GM19467 (cell line): ENCODE data around the gene HLA-DOA.
A peak's percentile ranks its signal among the peaks of the same experiment; 100 is the strongest.

Source experiments
- ATAC-seq: cut with Tn5 transposase; IDR thresholded peaks from one replicate; pipeline ENCODE4 v1.9.1; 2021; ENCODE audit warnings: mild to moderate bottlenecking, moderate library complexity; ENCODE audit not compliant: unreplicated experiment

HLA-DOA gene

DNA sequence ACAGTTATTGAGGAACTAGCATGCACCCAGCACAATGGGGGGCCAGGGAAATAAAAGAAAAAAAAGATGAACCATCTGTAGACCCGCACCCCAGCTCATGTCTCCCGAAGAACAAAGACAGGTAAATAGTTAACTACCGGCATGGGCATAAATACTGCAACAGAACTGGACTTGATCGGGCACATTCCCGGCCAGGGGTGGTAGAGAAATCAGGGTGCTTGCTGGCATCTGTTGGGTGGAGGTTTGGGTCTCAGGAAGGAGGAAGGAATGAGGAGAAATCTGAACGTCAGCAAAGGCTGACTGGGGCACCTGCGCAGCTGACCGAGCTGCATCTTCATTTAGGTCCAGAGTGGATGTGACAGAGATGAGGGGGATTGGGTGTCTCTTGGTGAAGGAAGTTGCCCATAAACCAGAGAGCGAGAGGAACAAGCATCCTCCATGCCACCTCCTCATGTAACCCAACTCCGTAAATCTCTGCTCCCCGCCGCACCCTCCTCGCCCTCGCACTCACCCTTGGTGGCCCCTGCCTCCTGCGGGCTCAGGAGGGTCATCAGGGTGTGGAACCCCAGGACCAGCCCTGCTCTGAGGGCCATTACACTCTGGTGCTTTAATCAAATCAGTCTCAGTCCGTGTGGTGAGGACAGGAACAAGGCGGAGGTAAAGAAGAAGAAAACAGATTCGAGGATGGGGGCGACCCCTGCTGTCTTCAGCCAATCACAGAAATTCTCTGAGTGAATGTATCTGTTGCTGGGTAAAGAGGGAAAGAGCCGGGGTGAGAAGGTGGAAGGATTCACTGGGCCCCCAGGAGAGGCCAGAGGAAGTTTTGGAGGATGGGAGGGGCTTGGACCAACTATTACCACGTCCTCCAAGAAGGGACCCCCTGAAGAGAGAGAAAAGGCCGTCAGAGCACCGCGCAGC lies at the start of gene HLA-DOA:
HLA-DOA (minus strand) TSS at position 648 of the 918 bp plus-strand sequence.
- peak; percentile 59 for ATAC-seq

DNA sequence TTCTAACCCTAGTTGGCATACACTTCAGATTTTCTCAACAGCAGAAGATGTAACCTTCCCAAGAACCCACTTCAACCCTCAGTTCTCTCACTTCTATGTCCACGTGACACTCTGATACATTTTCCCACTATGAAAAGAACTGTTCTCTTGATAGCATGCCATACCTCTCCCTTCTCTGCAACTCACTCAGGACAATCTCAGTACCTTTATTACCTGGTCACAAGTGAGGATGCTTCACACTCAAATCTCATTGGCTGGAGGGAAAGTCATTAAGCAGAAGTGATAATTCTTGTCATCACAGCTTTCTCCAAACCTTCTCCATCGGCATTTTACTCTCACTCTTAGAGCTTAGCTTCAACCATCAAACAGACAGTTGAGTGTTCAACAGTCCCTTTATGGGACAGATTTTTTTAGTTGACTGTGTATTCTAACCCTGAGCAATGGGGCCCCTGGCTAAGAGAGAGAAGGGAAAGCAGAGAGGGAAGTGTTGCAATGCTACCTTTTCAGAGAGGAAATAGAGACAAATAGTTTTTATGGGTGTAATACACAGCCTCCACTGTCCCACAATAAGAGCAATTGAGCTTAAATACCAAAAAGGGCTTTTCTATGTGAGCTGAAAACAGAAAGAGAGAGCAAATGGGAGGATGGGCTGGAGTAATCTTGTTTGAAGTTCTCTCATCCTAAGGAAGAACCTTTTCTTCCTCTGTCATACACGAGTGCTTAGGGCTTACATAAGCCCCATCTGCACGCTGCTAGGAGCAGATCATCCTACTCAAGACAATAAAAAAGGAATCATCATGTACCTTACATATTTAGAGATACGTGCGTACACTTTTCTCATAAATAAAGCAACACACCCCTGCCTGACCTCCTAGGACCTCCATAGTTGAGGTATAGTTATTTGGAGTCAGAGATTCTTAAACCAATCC lies 48.1 kb upstream of the HLA-DOA start:
- ATAC-seq = no peak

DNA sequence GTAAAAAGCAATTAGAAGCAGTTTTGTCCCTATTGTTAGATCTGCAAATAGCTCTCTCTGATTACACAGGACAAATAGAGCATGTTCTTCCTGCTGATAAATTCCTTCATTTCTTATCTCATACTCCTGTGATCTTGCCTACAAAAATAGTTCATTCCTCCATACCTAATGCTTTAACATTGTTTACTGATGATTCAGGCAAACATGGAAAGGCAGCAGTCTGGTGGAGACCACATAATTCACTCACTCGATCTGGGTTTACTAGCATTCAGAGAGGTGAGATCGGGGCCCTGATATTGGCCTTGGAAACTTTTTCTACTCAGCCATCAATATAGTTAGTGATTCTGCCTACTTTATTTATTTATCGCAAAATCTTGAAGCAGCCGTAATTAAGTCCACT lies 43.8 kb upstream of the HLA-DOA start:
- ATAC-seq = no peak

DNA sequence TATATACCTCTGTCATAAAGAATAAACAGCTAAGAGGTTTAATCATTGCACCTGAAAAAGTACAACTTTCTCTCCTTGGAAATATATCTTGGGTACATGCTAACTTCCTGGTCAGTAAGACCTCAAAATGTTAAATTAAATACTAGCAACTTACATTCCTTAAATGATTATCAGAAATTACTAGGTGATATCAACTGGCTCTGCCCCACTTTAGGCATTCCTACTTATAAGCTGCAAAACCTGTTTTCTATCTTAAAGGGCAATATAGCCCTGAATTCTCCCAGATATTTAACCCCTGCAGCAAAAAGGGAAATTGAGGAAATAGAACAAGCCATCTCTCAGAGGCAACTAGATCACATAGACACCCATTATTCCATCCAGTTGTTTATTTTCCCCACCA lies 43.2 kb upstream of the HLA-DOA start:
- no peak for ATAC-seq

DNA sequence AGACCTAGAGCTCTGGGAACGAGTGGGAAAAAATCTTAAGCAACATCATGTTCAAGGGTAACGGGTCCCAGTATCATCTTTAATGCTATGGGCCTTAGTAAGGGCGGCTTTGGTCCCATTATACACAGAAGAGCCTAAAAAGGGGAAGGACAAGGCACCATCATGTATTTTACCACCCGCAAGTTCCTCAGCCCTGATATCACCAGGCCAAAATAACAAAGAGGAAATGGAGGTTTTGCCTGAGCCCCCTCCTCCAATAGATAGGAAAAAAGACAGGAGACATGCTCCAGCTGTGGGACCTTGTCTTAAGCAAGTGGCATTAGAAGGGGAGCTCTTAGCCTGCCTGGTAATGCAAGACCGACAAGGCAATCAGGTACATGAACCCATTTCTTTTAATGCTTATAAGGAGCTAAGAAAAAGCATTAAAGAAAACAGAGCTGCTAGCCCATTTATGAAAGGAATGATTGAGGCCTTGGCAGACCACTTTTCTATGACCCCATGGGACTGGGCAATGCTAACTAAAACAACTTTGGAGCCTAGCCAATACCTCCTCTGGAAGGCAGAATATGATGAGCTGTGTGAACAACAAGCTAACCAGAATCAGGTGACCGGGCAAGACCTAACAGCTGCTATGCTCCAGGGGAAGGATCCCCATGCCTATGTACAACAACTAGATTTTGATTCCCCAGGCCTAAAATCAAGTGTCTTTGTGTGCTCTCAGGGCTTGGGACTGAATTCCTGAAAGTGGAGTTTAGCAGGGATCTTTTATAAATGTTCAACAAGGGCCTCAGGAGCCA lies 40.8 kb upstream of the HLA-DOA start:
- no peak for ATAC-seq

DNA sequence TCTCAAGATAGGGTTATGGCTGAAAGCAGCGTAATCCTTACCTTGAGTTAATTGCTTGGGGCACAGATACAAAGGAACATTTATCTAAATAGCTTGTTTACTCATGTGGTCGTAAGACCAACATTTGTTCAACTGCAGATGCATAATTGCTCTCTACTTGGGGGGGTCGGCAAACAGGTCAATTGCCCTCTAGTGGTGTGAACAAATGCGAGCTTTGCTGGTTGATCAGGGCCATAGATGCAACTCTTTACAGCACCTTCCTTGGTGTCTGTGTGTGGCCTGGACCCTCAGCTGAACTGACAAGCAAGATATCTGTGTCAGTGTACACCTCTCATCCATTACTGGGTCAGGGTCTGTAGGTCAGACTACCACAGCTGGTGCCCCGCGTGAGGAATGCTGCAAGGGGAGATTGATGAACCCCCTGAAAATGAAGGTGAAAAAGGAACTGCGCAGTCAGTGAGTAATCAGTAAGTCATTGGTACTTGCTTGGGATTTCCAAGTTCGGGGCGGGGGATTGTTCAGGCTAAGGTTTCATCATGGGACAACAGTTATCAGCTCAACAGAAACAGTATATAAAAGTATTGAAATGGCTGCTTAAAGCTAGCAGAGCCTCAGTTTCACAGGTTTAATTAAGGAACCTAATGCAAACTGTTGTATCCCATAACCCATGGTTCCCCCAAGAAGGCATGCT lies 40.1 kb upstream of the HLA-DOA start:
- ATAC-seq = no peak

DNA sequence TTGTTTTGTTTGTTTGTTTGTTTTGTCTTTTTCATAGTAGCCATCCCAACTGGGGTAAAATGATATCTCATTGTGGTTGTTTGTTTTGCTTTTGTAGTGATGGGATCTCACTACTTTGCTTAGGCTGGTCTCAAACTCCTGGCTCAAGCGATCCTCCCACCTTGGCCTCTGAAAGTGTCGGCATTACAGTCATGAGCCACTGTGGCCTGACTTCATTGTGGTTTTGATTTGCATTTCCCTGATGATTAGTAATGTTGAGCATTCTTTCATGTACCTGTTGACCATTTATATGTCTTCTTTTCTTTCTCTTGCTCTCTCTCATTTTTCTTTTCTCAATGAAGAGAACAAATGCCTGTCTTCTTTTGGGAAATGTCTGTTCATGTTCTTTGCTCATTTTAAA lies 30.8 kb upstream of the HLA-DOA start:
- no peak for ATAC-seq

DNA sequence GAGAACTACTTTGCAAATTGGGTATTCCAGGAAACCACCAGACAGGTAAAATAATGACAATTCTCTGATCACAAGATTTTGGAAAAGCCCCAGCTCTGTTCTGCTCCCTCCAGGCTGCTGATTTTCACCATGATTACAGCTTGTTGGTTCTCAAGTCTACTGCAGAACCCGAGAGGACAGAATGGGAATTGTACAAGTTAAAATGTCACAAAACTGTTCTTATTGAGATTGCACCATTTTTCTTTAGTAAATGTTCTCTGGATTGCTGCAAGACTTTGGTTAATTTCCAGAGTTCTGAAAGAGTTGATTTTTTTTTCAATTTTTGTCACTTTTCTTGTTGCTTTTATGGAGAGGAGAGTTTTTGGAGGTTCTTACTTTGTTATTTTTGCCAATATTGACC lies 27.1 kb upstream of the HLA-DOA start:
- ATAC-seq = no peak

DNA sequence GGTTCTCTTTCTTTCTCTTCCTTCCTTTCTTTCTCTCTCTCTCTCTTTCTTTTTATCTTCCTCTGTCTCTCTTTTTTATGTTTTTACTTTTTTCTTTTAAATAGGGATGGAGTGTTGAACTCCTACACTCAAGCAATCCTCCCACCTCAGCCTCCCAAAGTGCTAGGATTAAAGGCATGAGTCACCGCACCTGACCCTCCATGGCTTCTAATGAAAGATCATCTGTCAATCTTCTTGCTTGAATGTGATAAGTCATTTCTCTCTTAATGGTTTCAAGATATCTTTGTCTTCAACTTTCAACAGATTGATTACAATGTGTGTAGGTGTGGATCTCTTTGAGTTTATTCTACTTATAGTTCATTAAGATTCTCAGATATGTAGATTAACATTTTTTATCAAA lies 25.2 kb upstream of the HLA-DOA start:
- no peak for ATAC-seq

DNA sequence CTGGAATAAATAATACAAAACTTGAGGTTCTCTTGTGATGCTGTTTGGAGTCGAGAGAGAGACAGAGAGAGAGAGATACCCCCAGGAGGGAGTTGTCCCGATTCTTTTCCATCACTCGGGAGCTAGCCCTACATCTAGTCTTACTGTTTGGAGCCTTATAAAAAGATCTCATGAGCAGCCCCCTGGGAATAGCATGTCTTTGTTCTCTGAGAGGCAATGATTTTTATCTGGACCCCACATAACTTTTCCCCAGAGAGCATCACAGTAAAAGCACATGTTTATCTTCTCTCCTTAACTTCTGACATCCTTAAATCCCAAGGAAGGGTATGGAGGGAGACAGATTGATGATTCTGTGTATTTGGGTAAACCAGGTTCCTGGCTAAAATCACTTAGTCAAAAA lies 20.9 kb upstream of the HLA-DOA start:
- no peak for ATAC-seq

DNA sequence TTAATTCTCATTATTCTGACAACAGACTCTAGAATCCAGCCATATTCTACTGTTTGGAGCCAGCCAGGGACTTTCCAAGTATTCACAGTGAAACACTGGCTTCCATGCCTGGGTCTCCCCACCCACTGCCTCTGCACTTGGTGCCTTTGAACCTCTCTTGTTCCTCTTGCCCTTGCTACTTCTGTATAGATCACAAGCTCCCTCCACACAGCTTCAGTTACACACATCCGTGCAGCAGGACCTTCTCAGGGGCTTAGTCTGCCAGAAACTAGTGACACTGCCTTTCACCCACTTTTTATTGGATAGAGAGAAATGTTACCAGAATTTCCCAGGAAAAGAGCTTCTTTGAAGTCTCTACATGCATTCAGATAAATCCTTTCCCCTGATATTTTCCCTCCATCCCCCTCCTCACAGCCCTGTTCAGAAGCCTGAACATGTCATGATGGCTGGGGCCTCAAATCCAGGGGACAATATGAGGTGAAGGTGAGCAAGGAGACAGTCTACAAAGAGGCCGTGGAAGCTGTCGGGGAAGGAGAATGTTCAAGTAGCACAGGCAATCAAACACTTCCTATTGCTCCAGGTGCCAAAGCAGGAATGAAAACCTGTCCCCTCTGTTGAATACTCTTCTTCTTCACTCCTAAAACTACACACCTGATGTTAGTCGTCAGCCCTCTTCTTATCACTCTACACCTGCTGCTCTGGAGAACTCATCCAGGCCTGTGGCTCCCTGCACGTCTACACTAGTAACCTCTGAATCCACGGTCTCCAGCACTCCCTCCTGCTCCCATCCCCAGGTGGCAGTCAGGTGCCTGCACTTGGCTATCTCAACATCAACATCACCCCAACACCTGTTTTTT lies 20.2 kb upstream of the HLA-DOA start:
- peak; percentile 64 for ATAC-seq

DNA sequence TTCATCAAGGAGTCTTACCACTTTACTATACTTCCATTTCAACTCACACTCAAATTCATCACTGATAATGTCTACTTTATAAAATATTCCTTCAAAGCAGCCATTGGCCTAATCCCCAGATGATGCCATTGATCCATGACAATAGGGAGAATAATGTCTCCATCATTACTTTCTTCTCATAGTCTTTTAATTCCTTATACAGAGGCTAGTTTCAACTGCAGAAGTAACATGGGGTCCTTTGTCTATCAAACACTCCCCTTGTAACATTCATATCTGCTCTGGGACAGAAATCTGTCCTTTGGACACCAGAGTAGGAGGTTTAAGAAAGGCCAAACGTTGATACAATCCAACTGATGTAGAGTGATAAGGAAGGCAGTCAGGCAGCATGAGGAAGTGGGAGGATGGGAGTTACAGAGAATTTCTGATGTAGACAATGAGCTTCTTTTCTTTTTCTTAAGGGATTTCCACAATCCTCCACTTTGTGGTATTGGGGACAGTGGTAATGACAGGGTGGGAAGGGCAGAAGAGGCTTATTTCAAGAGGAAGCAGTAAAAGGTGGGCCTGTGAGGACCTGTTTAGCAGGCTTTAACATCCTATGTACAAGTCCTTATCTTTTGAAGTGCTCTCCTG lies 18.9 kb upstream of the HLA-DOA start:
- no peak for ATAC-seq

DNA sequence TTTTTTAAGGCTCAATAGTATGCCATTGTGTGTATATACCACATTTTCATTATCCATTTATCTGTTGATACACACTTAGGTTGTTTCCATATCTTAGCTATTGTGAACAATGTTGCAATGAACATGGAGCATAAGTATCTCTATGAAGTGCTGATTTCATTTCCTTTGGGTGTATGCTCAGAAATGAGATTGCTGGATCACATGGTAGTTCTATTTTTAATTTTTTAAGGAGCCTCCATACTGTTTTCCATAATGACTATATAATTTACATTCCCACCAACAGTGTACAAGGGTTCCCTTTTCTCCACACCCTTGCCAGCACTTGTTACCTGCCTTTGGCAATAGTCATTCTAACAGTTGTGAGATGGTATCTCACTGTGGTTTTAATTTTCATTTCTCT lies 15.1 kb upstream of the HLA-DOA start:
- ATAC-seq = no peak

DNA sequence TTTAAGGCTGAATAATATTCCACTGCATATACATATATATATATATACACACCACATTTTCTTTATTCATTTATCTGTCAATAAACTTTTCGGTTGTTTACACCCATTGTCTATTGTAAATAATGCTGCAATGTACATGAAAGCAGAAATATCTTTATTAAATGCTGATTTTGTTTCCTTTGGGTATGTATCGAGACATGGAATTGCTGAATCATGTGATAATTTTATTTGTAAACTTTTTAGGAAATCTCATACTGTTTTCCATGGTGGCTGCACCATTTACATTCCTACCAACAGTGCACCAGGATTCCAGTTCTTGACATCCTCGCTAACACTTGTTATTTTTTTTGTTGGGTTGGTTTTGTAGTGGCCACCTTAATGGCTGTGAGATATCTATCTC lies 14.1 kb upstream of the HLA-DOA start:
- no peak for ATAC-seq

DNA sequence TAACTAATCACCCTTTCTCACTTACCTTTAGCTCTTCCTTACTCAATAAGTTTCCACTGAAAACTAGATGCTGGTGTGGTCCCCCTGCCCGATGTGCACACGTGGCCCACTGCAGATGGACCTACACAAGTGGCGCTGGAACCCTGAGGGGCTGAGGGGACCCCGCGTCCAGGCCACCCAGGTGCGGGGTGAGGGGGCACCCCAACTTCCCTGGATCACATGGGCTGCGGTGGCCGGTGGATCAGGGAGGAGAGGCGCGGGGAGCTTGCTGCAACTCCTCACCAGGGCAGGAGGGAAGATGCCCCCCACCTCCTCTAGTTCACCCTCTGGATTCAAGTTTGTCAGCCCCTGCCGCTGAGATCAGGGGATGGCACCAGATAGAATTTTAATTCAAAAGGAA lies 12.5 kb upstream of the HLA-DOA start:
- ATAC-seq = no peak

DNA sequence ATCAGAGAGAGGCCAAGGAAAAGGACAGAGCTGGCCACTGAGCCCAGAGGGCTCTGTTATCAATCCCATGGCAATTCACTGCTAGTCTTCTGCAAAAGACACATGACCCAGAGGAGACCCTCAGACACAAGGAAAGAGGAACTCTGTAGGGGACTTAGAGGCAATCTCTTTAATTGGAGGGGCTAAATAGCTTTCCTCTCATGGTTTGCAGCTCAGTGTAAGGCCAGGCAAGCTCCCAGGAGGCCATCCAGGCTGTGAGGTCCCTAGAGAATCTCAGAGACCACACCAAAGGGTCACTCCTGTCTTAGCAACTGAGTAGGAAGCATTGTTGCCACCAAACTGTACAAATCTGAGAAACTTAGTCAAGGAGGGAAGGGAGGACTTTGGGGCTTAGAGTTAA lies 10.0 kb upstream of the HLA-DOA start:
- no peak for ATAC-seq

DNA sequence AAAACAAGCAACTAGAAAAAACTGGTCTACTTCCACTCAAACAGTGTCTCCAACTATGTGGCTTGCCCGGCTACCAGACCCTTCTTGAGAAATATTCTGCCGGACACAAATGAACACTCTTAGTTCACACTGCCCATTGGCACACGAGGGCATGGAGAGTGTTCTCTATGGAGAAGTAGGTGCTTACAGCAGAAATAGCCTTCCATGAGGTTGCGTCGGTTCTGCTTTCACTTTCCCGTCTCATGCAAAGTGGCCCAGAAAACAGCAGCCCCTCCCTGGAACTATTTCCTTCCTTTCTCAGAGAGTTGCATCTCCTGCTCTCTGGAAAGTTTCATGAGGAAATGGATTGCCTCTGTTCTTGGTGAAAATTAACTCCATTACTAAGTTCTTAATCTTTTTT lies 9.5 kb upstream of the HLA-DOA start:
- ATAC-seq = no peak

DNA sequence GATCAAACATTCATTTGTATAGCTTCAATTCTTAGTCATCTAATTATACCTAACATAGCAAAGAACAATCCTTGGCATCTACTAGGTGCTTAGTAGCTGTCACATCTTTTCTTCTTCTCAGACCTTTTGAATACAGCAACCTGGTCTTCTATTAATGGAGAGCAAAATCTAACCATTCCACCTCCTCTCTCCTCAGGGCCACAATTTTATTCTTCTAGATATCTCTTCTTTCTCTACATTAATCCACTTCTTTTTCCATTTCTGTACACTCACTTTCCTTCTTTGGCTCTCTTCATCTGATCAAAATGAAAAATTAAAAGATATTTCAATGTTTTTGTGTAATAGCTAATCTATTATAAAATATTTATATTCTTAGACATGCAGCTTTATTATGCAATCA lies 9.0 kb upstream of the HLA-DOA start:
- no peak for ATAC-seq
